Epidermal melanocyte (primary cell): ENCODE data around the gene SPDYC.

Source experiments
- DNase-seq: peaks from one replicate; pipeline ENCODE4 v3.0.0; 2011; ENCODE audit warnings: low spot score; ENCODE audit not compliant: insufficient read length

The SPDYC gene

DNA sequence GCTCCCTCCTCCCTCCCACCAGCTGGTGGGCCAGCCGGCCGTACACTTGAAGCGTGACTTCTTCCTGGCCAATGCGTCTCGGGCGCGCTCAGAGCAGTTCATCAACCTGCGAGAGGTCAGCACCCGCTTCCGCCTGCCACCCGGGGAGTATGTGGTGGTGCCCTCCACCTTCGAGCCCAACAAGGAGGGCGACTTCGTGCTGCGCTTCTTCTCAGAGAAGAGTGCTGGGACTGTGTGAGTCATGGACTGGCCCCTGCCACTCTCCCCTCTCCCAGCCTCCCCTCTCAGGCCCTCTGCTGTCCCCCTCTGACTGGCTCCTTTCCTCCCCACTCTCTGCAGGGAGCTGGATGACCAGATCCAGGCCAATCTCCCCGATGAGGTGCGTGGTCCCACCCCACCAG is 36.4 kb downstream of the SPDYC start:
- no peak for DNase-seq

- no peak for DNase-seq
These were observed 36.9 kb downstream of the SPDYC start for GRCh38 chr11:65206901-65207300.

DNA sequence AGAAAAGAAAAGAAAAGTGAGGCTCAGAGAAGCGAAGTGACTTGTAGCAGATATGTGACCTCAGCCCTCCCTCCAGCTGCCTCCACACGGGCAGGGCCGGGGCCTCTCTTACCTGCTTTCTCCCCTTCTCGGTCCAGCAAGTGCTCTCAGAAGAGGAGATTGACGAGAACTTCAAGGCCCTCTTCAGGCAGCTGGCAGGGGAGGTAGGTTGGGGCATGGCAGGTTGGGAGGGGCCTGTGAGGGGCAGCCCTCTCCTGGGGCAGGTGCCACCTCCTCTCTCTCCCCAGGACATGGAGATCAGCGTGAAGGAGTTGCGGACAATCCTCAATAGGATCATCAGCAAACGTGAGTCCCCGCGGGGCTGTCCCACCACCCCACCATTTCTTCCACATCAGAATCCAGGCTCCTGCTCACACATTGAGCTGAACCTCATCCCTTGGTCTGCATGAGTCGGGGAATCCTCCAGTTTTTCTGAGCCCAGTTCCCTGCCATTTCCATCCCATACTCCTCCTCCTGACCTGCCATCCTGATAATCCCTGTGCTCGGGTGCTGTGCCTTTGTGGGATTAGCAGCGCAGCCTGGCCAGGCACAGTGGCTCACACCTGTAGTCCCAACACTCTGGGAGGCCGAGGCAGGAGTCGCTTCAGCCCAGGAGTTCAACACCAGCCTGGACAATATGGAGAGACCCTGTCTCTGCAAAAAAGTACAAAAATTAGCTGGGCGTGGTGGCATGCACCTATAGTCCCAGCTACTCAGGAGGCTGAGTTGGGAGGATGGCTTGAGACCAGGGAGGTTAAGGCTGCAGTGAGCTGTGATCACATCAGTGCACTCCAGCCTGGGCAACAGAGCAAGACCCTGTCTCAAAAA is 38.1 kb downstream of the SPDYC start:
- DNase-seq = no peak

GRCh38 chr11:65208785-65209710 is 39.0 kb downstream of the SPDYC start:
- DNase-seq = no peak

DNA sequence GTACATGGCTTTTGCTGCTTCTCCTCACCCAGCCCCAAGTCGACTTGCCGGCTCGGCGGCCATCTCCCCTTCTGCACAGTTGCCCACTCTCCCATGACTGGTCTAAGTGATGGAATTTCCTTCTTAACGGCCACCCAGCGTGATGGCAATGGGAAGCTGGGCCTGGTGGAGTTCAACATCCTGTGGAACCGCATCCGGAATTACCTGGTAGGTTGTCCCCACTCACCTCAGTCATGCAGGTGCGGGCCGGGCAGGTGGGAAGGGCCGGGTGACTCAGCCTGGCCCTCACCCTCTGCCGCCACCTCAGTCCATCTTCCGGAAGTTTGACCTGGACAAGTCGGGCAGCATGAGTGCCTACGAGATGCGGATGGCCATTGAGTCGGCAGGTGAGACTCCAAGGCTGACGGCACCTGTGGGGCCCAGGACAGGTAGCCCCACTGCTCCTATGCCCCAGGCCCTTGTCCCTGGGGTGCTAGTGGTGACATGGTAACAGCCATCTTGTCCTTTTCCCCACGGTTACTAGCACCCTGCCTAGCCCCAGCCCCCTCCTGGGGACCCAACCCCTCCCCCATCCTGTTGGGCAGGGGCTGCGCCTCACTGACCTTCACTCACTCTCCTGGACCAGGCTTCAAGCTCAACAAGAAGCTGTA is 39.8 kb downstream of the SPDYC start:
- no peak for DNase-seq

DNA sequence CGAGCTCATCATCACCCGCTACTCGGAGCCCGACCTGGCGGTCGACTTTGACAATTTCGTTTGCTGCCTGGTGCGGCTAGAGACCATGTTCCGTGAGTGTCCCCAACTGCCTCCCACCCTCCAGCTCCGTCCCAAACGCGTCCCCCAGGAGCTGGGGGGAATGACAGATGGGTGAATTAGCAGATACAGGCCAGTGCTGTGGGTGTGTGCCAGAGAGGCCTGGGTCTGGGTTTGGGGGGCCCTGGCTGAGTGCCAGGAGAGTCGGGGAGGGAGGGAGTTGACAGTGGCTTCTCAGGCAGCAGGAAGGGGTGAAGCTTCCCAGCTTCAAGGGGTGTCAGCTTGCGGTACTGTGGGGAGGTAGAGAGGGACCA is 40.3 kb downstream of the SPDYC start:
- no peak for DNase-seq

DNA sequence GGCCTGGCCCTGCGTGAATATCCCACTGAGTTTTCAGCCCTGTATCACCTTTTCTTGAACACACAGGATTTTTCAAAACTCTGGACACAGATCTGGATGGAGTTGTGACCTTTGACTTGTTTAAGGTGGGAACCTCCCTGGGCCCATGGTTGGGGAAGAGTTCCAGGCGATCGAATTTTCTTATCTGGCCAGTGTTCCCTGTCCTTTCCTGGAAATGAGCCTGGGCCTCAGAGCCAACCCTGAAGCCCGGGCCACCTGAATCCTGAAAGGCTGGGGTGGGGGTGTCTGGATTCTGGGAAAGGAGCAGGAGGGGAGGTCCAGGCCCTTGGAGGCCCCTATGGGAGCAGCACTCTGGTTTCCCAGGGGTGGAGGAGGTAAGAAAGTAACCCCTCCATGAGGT is 40.7 kb downstream of the SPDYC start:
- no peak for DNase-seq

DNA sequence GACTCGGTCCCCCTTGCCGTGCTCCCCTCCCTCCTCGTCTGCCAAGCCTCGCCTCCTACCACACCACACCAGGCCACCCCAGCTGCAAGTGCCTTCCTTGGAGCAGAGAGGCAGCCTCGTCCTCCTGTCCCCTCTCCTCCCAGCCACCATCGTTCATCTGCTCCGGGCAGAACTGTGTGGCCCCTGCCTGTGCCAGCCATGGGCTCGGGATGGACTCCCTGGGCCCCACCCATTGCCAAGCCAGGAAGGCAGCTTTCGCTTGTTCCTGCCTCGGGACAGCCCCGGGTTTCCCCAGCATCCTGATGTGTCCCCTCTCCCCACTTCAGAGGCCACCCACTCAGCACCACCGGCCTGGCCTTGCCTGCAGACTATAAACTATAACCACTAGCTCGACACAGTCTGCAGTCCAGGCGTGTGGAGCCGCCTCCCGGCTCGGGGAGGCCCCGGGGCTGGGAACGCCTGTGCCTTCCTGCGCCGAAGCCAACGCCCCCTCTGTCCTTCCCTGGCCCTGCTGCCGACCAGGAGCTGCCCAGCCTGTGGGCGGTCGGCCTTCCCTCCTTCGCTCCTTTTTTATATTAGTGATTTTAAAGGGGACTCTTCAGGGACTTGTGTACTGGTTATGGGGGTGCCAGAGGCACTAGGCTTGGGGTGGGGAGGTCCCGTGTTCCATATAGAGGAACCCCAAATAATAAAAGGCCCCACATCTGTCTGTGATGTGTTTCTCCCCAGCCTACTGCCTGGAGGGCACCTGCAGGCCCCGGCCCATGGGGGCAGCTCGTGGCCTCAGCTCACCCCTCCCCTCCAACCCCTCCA is 41.5 kb downstream of the SPDYC start:
- no peak for DNase-seq

GRCh38 chr11:65212226-65212801 is 42.3 kb downstream of the SPDYC start:
- no peak for DNase-seq

- DNase-seq = no peak
These were observed 43.5 kb downstream of the SPDYC start for GRCh38 chr11:65213322-65214211.

DNA sequence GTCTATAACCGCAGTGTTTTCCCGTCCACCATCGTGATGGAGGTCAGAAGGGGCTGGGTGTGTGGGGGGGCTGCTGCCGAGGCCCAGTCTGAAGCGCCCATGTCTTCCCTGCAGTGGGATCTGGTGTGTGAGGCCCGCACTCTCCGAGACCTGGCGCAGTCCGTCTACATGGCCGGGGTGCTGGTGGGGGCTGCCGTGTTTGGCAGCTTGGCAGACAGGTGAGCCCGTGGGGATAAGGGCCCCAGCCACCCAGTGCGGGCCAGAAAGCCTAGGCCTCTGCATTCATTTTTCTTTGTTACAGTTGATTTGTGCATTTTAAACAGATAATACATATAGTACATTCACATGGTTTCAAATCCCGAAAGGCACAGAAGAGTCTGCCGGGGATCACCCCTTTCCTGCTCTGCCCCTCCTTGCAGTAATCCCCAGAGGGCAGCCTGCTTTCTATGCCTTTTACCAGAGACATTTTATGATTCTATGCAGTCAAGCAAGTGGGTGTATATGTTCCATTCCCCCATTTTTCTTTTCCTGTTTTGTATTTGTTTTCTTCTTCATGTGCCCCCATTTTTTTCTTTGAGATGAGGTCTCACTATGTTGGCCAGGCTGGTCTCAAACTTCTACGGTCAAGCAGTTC is 44.3 kb downstream of the SPDYC start:
- DNase-seq = no peak

DNA sequence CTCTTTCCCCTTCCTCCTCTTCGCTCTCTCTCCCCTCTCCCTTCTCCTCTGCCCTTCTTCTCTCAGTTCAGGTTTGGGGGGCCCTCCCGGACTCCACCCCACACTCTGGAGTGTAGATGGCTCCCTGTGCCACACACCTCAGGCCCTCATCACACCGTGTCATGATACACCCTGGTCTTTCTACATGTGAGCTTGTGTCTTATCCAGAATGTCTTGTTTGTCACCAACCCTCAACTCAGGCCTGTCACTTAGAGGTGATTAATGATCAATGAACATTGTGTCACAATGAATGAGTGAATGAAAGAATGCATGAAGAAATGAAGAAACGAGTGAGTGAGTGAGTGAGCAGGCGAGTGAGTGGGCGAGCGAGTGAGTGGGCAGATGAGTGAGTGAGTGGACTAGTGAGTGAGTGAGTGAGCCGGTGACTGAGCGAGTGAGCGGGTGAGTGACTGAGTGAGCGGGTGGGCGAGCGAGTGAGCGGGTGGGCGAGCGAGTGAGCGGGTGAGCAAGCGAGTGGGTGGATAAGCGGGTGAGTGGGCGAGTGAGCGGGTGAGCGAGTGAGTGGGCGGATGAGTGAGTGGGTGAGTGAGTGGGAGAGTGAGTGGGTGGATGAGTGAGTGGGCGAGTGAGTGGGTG is 45.5 kb downstream of the SPDYC start:
- no peak for DNase-seq

GRCh38 chr11:65216830-65217229 is 46.8 kb downstream of the SPDYC start:
- no peak for DNase-seq

GRCh38 chr11:65217441-65218423 is 47.7 kb downstream of the SPDYC start:
- DNase-seq = no peak

- DNase-seq = no peak
These were observed 48.4 kb downstream of the SPDYC start for GRCh38 chr11:65218446-65218845.

DNA sequence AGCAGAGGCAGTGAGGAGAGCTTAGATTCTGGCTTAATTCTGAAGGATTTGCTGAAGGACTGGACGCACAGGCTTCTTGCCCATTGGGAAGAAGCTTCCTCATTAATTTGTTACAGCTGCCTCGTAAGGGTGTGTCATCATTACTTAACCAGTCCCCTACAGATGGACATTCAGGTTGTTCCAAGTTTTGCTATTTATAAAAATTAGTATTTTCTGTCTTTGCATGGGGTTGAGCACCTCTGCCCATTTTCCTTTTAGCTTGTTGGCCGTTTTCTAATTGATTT is 49.8 kb downstream of the SPDYC start:
- peak; percentile 43 for DNase-seq

- DNase-seq = no peak
These were observed 51.0 kb downstream of the SPDYC start for GRCh38 chr11:65221026-65221425.
